GM23338 (cell line): ENCODE results near the gene NDST1. TPM values are rescaled to one million over a fixed set of nuclear protein-coding genes. Genes with fewer than 3 reads are reported as not detected.

Source experiments
- ATAC-seq: fragments of 200-7000 bp; cut with Tn5 transposase; 3 replicates; pipeline ENCODE4 v1.9.1; 2020
- DNase-seq: peaks from one replicate; pipeline ENCODE4 v3.0.0-alpha.2; 2015; ENCODE audit warnings: low spot score
- H2AFZ ChIP-seq: fragments of 200-600 bp; sonication (generic); 2 replicates; pipeline ENCODE4 v1.8.0; 2016; ENCODE audit warnings: antibody characterized with exemption, mild to moderate bottlenecking, moderate library complexity
- H3F3A ChIP-seq: fragments of 200-600 bp; sonication (generic); replicated peaks from 2 replicates; pipeline ENCODE4 v1.8.0; 2017; ENCODE audit warnings: antibody characterized with exemption, mixed run types, low read depth
- H3K27ac ChIP-seq: fragments of 200-600 bp; sonication (generic); 2 replicates; pipeline ENCODE4 v1.6.1; 2016; ENCODE audit warnings: low read depth
- H3K27me3 ChIP-seq: fragments of 200-600 bp; sonication (generic); 2 replicates; pipeline ENCODE4 v1.8.0; 2016; ENCODE audit warnings: mild to moderate bottlenecking, mixed run types, moderate library complexity; ENCODE audit not compliant: insufficient read depth
- H3K36me3 ChIP-seq: fragments of 200-600 bp; sonication (generic); 2 replicates; pipeline ENCODE4 v1.8.0; 2016; ENCODE audit warnings: mild to moderate bottlenecking; ENCODE audit not compliant: insufficient read depth
- H3K4me1 ChIP-seq: fragments of 200-600 bp; sonication (generic); 2 replicates; pipeline ENCODE4 v1.8.0; 2016; ENCODE audit warnings: mild to moderate bottlenecking, moderate library complexity; ENCODE audit not compliant: insufficient read depth
- H3K4me2 ChIP-seq: fragments of 200-600 bp; sonication (generic); 2 replicates; pipeline ENCODE4 v1.7.1; 2017; ENCODE audit warnings: mixed run types
- H3K4me3 ChIP-seq: fragments of 200-600 bp; sonication (generic); 2 replicates; pipeline ENCODE4 v1.6.1; 2016; ENCODE audit warnings: mixed run types
- H3K79me2 ChIP-seq: fragments of 200-600 bp; sonication (generic); replicated peaks from 2 replicates; pipeline ENCODE4 v1.8.0; 2017; ENCODE audit warnings: mild to moderate bottlenecking; ENCODE audit not compliant: insufficient read depth
- H3K9me2 ChIP-seq: fragments of 200-600 bp; sonication (generic); 2 replicates; pipeline ENCODE4 v1.8.0; 2017; ENCODE audit not compliant: insufficient read depth
- H4K20me1 ChIP-seq: fragments of 200-600 bp; sonication (generic); replicated peaks from 2 replicates; pipeline ENCODE4 v1.8.0; 2017; ENCODE audit warnings: mild to moderate bottlenecking; ENCODE audit not compliant: insufficient read depth
- H3K27ac Mint-ChIP-seq: 2 replicates; pipeline ENCODE4 v1.8.0; 2020; ENCODE audit warnings: inconsistent platforms, mild to moderate bottlenecking, moderate library complexity, mixed read lengths
- H3K27me3 Mint-ChIP-seq: 3 replicates; pipeline ENCODE4 v1.8.0; 2022; ENCODE audit warnings: low read depth, mild to moderate bottlenecking, moderate library complexity, mixed read lengths, inconsistent platforms; ENCODE audit not compliant: insufficient read depth, poor library complexity
- H3K36me3 Mint-ChIP-seq: 3 replicates; pipeline ENCODE4 v1.8.0; 2021; ENCODE audit warnings: low read depth, mild to moderate bottlenecking, inconsistent platforms, moderate library complexity, mixed read lengths
- H3K4me1 Mint-ChIP-seq: 3 replicates; pipeline ENCODE4 v1.8.0; 2020; ENCODE audit warnings: mild to moderate bottlenecking, inconsistent platforms, mixed read lengths
- H3K4me3 Mint-ChIP-seq: 3 replicates; pipeline ENCODE4 v1.8.0; 2021; ENCODE audit warnings: moderate library complexity, mild to moderate bottlenecking, inconsistent platforms, mixed read lengths
- H3K9me3 Mint-ChIP-seq: 3 replicates; pipeline ENCODE4 v1.8.0; 2020; ENCODE audit warnings: moderate library complexity, mild to moderate bottlenecking, inconsistent platforms, mixed read lengths
- CREB1 ChIP-seq: fragments of 250-450 bp; sonication (Bioruptor Pico); IDR thresholded peaks from 2 replicates; pipeline ENCODE4 v1.5.0; 2020; ENCODE audit warnings: low read depth, mild to moderate bottlenecking, moderate library complexity
- EZH2 ChIP-seq: fragments of 200-600 bp; sonication (generic); IDR thresholded peaks from one replicate; pipeline ENCODE4 v1.8.0; 2017; ENCODE audit warnings: antibody characterized with exemption, mild to moderate bottlenecking, low read depth; ENCODE audit not compliant: unreplicated experiment
- EZH2phosphoT487 ChIP-seq: fragments of 200-600 bp; sonication (generic); IDR thresholded peaks from one replicate; pipeline ENCODE4 v1.8.1; 2018; ENCODE audit warnings: antibody characterized with exemption; ENCODE audit not compliant: unreplicated experiment
- JUNB ChIP-seq: IDR thresholded peaks from one replicate; pipeline ENCODE4 v1.6.1; 2016; ENCODE audit warnings: antibody characterized with exemption; ENCODE audit not compliant: unreplicated experiment
- NANOG ChIP-seq: IDR thresholded peaks from 2 replicates; pipeline ENCODE4 v1.6.1; 2016; ENCODE audit warnings: antibody characterized with exemption, borderline replicate concordance
- POLR2AphosphoS5 ChIP-seq: IDR thresholded peaks from 2 replicates; pipeline ENCODE4 v1.6.1; 2016; ENCODE audit warnings: antibody characterized with exemption, low read depth
- STAT1 ChIP-seq: IDR thresholded peaks from one replicate; pipeline ENCODE4 v1.6.1; 2016; ENCODE audit warnings: antibody characterized with exemption; ENCODE audit not compliant: unreplicated experiment
- ZNF114 ChIP-seq: fragments of 250-450 bp; sonication (Bioruptor Pico); IDR thresholded peaks from 2 replicates; pipeline ENCODE4 v1.5.0; 2020; ENCODE audit warnings: mild to moderate bottlenecking, moderate library complexity
- ZNF331 ChIP-seq: fragments of 250-450 bp; sonication (Bioruptor Pico); IDR thresholded peaks from 2 replicates; pipeline ENCODE4 v1.5.0; 2020; ENCODE audit warnings: low read depth, mild to moderate bottlenecking, moderate library complexity
- polyA plus RNA-seq: library from polyadenylated mRNA; unstranded; fragments of >200 nt; fragmentation: Nextera tagmentation; extraction: Ambion mirVana; gene quantifications from 2 replicates; pipeline ENCODE4 v1.2.1, GENCODE V29; 2016
- total RNA-seq: library from RNA; depleted of rRNA; stranded (reverse); fragments of >200 nt; shearing (Covaris generic); gene quantifications from 2 replicates; pipeline ENCODE4 v1.2.3, GENCODE V29; 2014
- TF ChIP-seq, protein P1 (sequence below): IDR thresholded peaks from one replicate; pipeline ENCODE4 v1.6.1; 2018; ENCODE audit warnings: antibody characterized with exemption; ENCODE audit not compliant: unreplicated experiment
- TF ChIP-seq, protein P2 (sequence below), 2 experiments: fragments of 200-600 bp in 1 of 2; sonication (generic) in 1 of 2; conservative IDR thresholded peaks; 2 replicates each; pipeline versions ENCODE4 v1.5.1 to v1.6.1; 2016 to 2017; ENCODE audit warnings: antibody characterized with exemption in 2 of 2, low read depth in 2 of 2, mild to moderate bottlenecking in 2 of 2, moderate library complexity in 1 of 2
- TF ChIP-seq, protein P3 (sequence below): fragments of 250-450 bp; sonication (Bioruptor Pico); IDR thresholded peaks from 2 replicates; pipeline ENCODE4 v1.5.0; 2020; ENCODE audit warnings: mild to moderate bottlenecking, moderate library complexity
- TF ChIP-seq, protein P4 (sequence below): IDR thresholded peaks from 2 replicates; pipeline ENCODE4 v1.6.1; 2016; ENCODE audit warnings: antibody characterized with exemption

NDST1 gene
- total and polyA plus RNA-seq, 2 experiments from 2014 or later: 7.3 to 85.0 TPM

DNA sequence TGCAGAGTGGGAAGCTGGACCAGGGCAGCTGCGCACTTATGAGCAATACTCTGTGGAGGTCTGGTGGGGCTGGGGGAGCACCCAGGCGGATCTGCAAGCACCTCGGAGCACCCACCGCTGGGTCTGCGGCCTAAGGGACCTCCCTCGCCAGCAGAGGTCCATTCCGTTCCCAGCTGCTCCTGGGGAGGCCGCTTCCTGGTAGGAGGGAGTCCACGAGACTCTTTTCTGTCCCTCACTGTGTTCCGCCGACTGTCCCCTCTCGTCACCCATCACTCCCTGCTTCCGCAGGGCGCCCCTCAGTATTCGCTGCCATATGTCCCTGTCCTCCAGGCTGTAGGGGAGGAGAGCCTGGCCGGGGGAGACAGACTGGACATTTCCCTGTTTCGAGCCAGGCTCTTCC is 45.5 kb downstream of the NDST1 start:
- no peak overlapping the region for H3K27ac Mint-ChIP-seq
- peaks cover 45% of the 10 kb centered on the region for H3K36me3 Mint-ChIP-seq
- TF ChIP-seq POLR2AphosphoS5 (no peak), NANOG (no peak), ZNF114 (CRISPR knock-in tag) (no peak), EZH2 (no peak), EZH2phosphoT487 (no peak), CREB1 (no peak), STAT1 (no peak), JUNB (no peak), ZNF331 (CRISPR knock-in tag) (no peak)
- TF ChIP-seq, protein P1, sequence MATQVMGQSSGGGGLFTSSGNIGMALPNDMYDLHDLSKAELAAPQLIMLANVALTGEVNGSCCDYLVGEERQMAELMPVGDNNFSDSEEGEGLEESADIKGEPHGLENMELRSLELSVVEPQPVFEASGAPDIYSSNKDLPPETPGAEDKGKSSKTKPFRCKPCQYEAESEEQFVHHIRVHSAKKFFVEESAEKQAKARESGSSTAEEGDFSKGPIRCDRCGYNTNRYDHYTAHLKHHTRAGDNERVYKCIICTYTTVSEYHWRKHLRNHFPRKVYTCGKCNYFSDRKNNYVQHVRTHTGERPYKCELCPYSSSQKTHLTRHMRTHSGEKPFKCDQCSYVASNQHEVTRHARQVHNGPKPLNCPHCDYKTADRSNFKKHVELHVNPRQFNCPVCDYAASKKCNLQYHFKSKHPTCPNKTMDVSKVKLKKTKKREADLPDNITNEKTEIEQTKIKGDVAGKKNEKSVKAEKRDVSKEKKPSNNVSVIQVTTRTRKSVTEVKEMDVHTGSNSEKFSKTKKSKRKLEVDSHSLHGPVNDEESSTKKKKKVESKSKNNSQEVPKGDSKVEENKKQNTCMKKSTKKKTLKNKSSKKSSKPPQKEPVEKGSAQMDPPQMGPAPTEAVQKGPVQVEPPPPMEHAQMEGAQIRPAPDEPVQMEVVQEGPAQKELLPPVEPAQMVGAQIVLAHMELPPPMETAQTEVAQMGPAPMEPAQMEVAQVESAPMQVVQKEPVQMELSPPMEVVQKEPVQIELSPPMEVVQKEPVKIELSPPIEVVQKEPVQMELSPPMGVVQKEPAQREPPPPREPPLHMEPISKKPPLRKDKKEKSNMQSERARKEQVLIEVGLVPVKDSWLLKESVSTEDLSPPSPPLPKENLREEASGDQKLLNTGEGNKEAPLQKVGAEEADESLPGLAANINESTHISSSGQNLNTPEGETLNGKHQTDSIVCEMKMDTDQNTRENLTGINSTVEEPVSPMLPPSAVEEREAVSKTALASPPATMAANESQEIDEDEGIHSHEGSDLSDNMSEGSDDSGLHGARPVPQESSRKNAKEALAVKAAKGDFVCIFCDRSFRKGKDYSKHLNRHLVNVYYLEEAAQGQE: no peak
- TF ChIP-seq, protein P2, sequence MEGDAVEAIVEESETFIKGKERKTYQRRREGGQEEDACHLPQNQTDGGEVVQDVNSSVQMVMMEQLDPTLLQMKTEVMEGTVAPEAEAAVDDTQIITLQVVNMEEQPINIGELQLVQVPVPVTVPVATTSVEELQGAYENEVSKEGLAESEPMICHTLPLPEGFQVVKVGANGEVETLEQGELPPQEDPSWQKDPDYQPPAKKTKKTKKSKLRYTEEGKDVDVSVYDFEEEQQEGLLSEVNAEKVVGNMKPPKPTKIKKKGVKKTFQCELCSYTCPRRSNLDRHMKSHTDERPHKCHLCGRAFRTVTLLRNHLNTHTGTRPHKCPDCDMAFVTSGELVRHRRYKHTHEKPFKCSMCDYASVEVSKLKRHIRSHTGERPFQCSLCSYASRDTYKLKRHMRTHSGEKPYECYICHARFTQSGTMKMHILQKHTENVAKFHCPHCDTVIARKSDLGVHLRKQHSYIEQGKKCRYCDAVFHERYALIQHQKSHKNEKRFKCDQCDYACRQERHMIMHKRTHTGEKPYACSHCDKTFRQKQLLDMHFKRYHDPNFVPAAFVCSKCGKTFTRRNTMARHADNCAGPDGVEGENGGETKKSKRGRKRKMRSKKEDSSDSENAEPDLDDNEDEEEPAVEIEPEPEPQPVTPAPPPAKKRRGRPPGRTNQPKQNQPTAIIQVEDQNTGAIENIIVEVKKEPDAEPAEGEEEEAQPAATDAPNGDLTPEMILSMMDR (conservative IDR thresholded peaks at IDR 0.05; ENCODE audit: low read depth in 2 of 2): no peak
- TF ChIP-seq, protein P3, sequence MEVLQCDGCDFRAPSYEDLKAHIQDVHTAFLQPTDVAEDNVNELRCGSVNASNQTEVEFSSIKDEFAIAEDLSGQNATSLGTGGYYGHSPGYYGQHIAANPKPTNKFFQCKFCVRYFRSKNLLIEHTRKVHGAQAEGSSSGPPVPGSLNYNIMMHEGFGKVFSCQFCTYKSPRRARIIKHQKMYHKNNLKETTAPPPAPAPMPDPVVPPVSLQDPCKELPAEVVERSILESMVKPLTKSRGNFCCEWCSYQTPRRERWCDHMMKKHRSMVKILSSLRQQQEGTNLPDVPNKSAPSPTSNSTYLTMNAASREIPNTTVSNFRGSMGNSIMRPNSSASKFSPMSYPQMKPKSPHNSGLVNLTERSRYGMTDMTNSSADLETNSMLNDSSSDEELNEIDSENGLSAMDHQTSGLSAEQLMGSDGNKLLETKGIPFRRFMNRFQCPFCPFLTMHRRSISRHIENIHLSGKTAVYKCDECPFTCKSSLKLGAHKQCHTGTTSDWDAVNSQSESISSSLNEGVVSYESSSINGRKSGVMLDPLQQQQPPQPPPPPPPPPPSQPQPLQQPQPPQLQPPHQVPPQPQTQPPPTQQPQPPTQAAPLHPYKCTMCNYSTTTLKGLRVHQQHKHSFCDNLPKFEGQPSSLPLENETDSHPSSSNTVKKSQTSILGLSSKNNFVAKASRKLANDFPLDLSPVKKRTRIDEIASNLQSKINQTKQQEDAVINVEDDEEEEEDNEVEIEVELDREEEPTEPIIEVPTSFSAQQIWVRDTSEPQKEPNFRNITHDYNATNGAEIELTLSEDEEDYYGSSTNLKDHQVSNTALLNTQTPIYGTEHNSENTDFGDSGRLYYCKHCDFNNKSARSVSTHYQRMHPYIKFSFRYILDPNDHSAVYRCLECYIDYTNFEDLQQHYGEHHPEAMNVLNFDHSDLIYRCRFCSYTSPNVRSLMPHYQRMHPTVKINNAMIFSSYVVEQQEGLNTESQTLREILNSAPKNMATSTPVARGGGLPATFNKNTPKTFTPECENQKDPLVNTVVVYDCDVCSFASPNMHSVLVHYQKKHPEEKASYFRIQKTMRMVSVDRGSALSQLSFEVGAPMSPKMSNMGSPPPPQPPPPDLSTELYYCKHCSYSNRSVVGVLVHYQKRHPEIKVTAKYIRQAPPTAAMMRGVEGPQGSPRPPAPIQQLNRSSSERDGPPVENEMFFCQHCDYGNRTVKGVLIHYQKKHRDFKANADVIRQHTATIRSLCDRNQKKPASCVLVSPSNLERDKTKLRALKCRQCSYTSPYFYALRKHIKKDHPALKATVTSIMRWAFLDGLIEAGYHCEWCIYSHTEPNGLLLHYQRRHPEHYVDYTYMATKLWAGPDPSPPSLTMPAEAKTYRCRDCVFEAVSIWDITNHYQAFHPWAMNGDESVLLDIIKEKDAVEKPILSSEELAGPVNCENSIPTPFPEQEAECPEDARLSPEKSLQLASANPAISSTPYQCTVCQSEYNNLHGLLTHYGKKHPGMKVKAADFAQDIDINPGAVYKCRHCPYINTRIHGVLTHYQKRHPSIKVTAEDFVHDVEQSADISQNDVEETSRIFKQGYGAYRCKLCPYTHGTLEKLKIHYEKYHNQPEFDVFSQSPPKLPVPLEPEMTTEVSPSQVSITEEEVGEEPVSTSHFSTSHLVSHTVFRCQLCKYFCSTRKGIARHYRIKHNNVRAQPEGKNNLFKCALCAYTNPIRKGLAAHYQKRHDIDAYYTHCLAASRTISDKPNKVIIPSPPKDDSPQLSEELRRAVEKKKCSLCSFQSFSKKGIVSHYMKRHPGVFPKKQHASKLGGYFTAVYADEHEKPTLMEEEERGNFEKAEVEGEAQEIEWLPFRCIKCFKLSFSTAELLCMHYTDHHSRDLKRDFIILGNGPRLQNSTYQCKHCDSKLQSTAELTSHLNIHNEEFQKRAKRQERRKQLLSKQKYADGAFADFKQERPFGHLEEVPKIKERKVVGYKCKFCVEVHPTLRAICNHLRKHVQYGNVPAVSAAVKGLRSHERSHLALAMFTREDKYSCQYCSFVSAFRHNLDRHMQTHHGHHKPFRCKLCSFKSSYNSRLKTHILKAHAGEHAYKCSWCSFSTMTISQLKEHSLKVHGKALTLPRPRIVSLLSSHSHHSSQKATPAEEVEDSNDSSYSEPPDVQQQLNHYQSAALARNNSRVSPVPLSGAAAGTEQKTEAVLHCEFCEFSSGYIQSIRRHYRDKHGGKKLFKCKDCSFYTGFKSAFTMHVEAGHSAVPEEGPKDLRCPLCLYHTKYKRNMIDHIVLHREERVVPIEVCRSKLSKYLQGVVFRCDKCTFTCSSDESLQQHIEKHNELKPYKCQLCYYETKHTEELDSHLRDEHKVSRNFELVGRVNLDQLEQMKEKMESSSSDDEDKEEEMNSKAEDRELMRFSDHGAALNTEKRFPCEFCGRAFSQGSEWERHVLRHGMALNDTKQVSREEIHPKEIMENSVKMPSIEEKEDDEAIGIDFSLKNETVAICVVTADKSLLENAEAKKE (CRISPR knock-in tag): no peak
- TF ChIP-seq, protein P4, sequence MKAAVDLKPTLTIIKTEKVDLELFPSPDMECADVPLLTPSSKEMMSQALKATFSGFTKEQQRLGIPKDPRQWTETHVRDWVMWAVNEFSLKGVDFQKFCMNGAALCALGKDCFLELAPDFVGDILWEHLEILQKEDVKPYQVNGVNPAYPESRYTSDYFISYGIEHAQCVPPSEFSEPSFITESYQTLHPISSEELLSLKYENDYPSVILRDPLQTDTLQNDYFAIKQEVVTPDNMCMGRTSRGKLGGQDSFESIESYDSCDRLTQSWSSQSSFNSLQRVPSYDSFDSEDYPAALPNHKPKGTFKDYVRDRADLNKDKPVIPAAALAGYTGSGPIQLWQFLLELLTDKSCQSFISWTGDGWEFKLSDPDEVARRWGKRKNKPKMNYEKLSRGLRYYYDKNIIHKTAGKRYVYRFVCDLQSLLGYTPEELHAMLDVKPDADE: no peak
- H3K4me3 Mint-ChIP-seq: no peak overlapping the region
- Histone ChIP-seq H3K79me2 (no peaks in the 10 kb centered on the region), H3K9me2 (no peaks in the 10 kb centered on the region), H3K27ac (no peak overlapping the region), H3K4me2 (no peak overlapping the region), H3K4me3 (no peak overlapping the region), H3K36me3 (peaks cover 15% of the 10 kb centered on the region), H3K4me1 (0 out of 2 replicates have a peak, but pooled peaks cover 4% of the 10 kb centered on the region), H3K27me3 (no peaks in the 10 kb centered on the region), H2AFZ (no peak overlapping the region), H4K20me1 (0 out of 2 replicates have a peak, but pooled peaks cover 3% of the 10 kb centered on the region), H3F3A (no peaks in the 10 kb centered on the region)
- DNase-seq: no peak
- no peak for ATAC-seq
- no peaks in the 10 kb centered on the region for H3K9me3 Mint-ChIP-seq
- H3K4me1 Mint-ChIP-seq: peaks cover 15% of the 10 kb centered on the region; the same call in 2 of the 3 replicates
- peaks cover 12% of the 10 kb centered on the region for H3K27me3 Mint-ChIP-seq
